Activated naive CD4-positive, alpha-beta T cell treated with anti-CD3 and anti-CD28 coated beads for 36 hours (primary cell): Measurements from ENCODE around the gene KLF13. TPM values are rescaled to one million over a fixed set of nuclear protein-coding genes. Genes with fewer than 3 reads are reported as not detected.

Source experiments
- CTCF ChIA-PET: fragments of 350-600 bp; sonication (Branson Sonifier 250); formaldehyde crosslinking; loops from one replicate; lab custom pipeline; 2021; ENCODE audit warnings: antibody characterized with exemption; lab: Charles Lee
- DNase-seq: peaks from one replicate; pipeline ENCODE4 v3.0.0-alpha.2; 2020
- H3K27ac Mint-ChIP-seq: one replicate; pipeline ENCODE4 v1.8.0; 2021; ENCODE audit warnings: mild to moderate bottlenecking, mixed read lengths
- H3K27me3 Mint-ChIP-seq: one replicate; pipeline ENCODE4 v1.8.0; 2021; ENCODE audit warnings: low read depth, mixed read lengths
- H3K36me3 Mint-ChIP-seq: one replicate; pipeline ENCODE4 v1.8.0; 2021; ENCODE audit warnings: low read depth, mixed read lengths
- H3K4me1 Mint-ChIP-seq: one replicate; pipeline ENCODE4 v1.8.0; 2021; ENCODE audit warnings: low read depth, mixed read lengths
- H3K4me3 Mint-ChIP-seq: one replicate; pipeline ENCODE4 v1.8.0; 2021; ENCODE audit warnings: mild to moderate bottlenecking, moderate library complexity, mixed read lengths
- H3K9me3 Mint-ChIP-seq: one replicate; pipeline ENCODE4 v1.8.0; 2021; ENCODE audit warnings: mixed read lengths
- intact Hi-C: fragments of 100-400 bp; cut with micrococcal nuclease; formaldehyde crosslinking; loops from one replicate; pipeline ENCODE4 v1.15.1; 2023
- total RNA-seq, 2 experiments: library from RNA; stranded (reverse); gene quantifications; one replicate each; pipeline ENCODE4 v1.2.3, GENCODE V29; 2021

The KLF13 gene
- total RNA-seq, 2 experiments from 2014 or later, result 115 to 121 TPM

- CTCF ChIA-PET, result no interaction called here
- Mint-ChIP-seq H3K36me3 (peaks cover 14% of the 10 kb centered on the region), H3K9me3 (no peaks in the 10 kb centered on the region), H3K4me1 (peaks cover 50% of the 10 kb centered on the region), H3K4me3 (no peak overlapping the region), H3K27ac (peak overlapping the region; percentile 61), H3K27me3 (no peaks in the 10 kb centered on the region)
- intact Hi-C loops, result no loop called here
- DNase-seq, result no peak
Measured at GRCh38 chr15:31375772-31376171, 49.1 kb downstream of the KLF13 start.

- CTCF ChIA-PET, result interaction anchor here (1.3 kb wide), 1 partner anchor 12 kb away, joined by 3 read pairs; no protein-coding TSS in a partner anchor
- no peak overlapping the region for H3K4me3 Mint-ChIP-seq
- H3K27me3 Mint-ChIP-seq, result no peaks in the 10 kb centered on the region
- H3K27ac Mint-ChIP-seq, result peak overlapping the region; percentile 65
- intact Hi-C loops, result no loop called here
- H3K4me1 Mint-ChIP-seq, result peaks cover 45% of the 10 kb centered on the region
- no peak for DNase-seq
- H3K36me3 Mint-ChIP-seq, result peaks cover 20% of the 10 kb centered on the region
- H3K9me3 Mint-ChIP-seq, result no peaks in the 10 kb centered on the region
Measured at GRCh38 chr15:31376511-31376910, 49.9 kb downstream of the KLF13 start.

- H3K27me3 Mint-ChIP-seq, result no peaks in the 10 kb centered on the region
- CTCF ChIA-PET, result interaction anchor here (0.6 to 2.1 kb wide), 4 partner anchors 8 to 1618 kb away, joined by 3 to 5 read pairs (median 4); no protein-coding TSS in a partner anchor
- no peak overlapping the region for H3K27ac Mint-ChIP-seq
- H3K36me3 Mint-ChIP-seq, result peaks cover 21% of the 10 kb centered on the region
- no peak for DNase-seq
- peaks cover 45% of the 10 kb centered on the region for H3K4me1 Mint-ChIP-seq
- H3K9me3 Mint-ChIP-seq, result no peaks in the 10 kb centered on the region
- no peak overlapping the region for H3K4me3 Mint-ChIP-seq
- intact Hi-C loops, result no loop called here
Measured at GRCh38 chr15:31377030-31377429, 50.4 kb downstream of the KLF13 start.

GRCh38 chr15:31378363-31378903 is 51.8 kb downstream of the KLF13 start:
- peak overlapping the region; percentile 53 for H3K27ac Mint-ChIP-seq
- H3K4me1 Mint-ChIP-seq, result peaks cover 40% of the 10 kb centered on the region
- CTCF ChIA-PET, result interaction anchor here (1.3 to 2.1 kb wide), 3 partner anchors 9 to 163 kb away, joined by 5 to 7 read pairs (median 5); no protein-coding TSS in a partner anchor
- H3K27me3 Mint-ChIP-seq, result no peaks in the 10 kb centered on the region
- DNase-seq, result no peak
- peaks cover 15% of the 10 kb centered on the region for H3K36me3 Mint-ChIP-seq
- intact Hi-C loops, result no loop called here
- no peaks in the 10 kb centered on the region for H3K9me3 Mint-ChIP-seq
- H3K4me3 Mint-ChIP-seq, result no peak overlapping the region

- H3K36me3 Mint-ChIP-seq, result peaks cover 15% of the 10 kb centered on the region
Measured at GRCh38 chr15:31379042-31379441, 52.4 kb downstream of the KLF13 start.

GRCh38 chr15:31379577-31379976 is 52.9 kb downstream of the KLF13 start:
- Mint-ChIP-seq H3K9me3 (no peaks in the 10 kb centered on the region), H3K27ac (no peak overlapping the region), H3K27me3 (no peaks in the 10 kb centered on the region), H3K4me3 (no peak overlapping the region), H3K4me1 (peaks cover 35% of the 10 kb centered on the region), H3K36me3 (peaks cover 15% of the 10 kb centered on the region)
- intact Hi-C loops, result no loop called here
- no peak for DNase-seq
- CTCF ChIA-PET, result interaction anchor here (1.3 kb wide), 1 partner anchor 14 kb away, joined by 7 read pairs; no protein-coding TSS in a partner anchor

More at GRCh38 chr15:31379042-31379441, 52.4 kb downstream of the KLF13 start:
- DNase-seq, result peak; percentile 55
- Mint-ChIP-seq H3K4me3 (no peak overlapping the region), H3K27ac (peak overlapping the region; percentile 53), H3K4me1 (peaks cover 38% of the 10 kb centered on the region), H3K9me3 (no peaks in the 10 kb centered on the region), H3K27me3 (no peaks in the 10 kb centered on the region)
- intact Hi-C loops, result no loop called here
- CTCF ChIA-PET, result interaction anchor here (1.3 to 2.1 kb wide), 2 partner anchors 13 to 164 kb away, joined by 5 to 7 read pairs; no protein-coding TSS in a partner anchor

GRCh38 chr15:31381801-31382712 is 55.4 kb downstream of the KLF13 start:
- Mint-ChIP-seq H3K36me3 (peaks cover 15% of the 10 kb centered on the region), H3K4me3 (no peak overlapping the region), H3K27me3 (no peaks in the 10 kb centered on the region), H3K4me1 (peaks cover 31% of the 10 kb centered on the region), H3K9me3 (no peaks in the 10 kb centered on the region), H3K27ac (peak overlapping the region; percentile 11)
- CTCF ChIA-PET, result interaction anchor here (0.5 to 1.6 kb wide), 4 partner anchors 17 to 114 kb away, joined by 3 to 4 read pairs (median 4); no protein-coding TSS in a partner anchor
- DNase-seq, result no peak
- intact Hi-C loops, result no loop called here

GRCh38 chr15:31382713-31383045 is 56.0 kb downstream of the KLF13 start:
- CTCF ChIA-PET, result interaction anchor here (0.5 to 2.4 kb wide), 4 partner anchors 17 to 105 kb away, joined by 3 to 9 read pairs (median 4); no protein-coding TSS in a partner anchor
- no peak for DNase-seq
- intact Hi-C loops, result no loop called here
- H3K27ac Mint-ChIP-seq, result no peak overlapping the region
- peaks cover 15% of the 10 kb centered on the region for H3K36me3 Mint-ChIP-seq
- H3K9me3 Mint-ChIP-seq, result no peaks in the 10 kb centered on the region
- no peak overlapping the region for H3K4me3 Mint-ChIP-seq
- H3K4me1 Mint-ChIP-seq, result peaks cover 32% of the 10 kb centered on the region
- H3K27me3 Mint-ChIP-seq, result no peaks in the 10 kb centered on the region

GRCh38 chr15:31383139-31383538 is 56.5 kb downstream of the KLF13 start:
- no peak overlapping the region for H3K27ac Mint-ChIP-seq
- CTCF ChIA-PET, result interaction anchor here (1.6 to 2.4 kb wide), 2 partner anchors 52 to 105 kb away, joined by 4 to 9 read pairs; no protein-coding TSS in a partner anchor
- H3K27me3 Mint-ChIP-seq, result no peaks in the 10 kb centered on the region
- no peak overlapping the region for H3K4me3 Mint-ChIP-seq
- no peaks in the 10 kb centered on the region for H3K9me3 Mint-ChIP-seq
- intact Hi-C loops, result no loop called here
- no peak for DNase-seq
- peaks cover 15% of the 10 kb centered on the region for H3K36me3 Mint-ChIP-seq
- H3K4me1 Mint-ChIP-seq, result peaks cover 37% of the 10 kb centered on the region

GRCh38 chr15:31384568-31384967 is 57.9 kb downstream of the KLF13 start:
- H3K4me1 Mint-ChIP-seq, result peaks cover 42% of the 10 kb centered on the region
- peaks cover 5% of the 10 kb centered on the region for H3K9me3 Mint-ChIP-seq
- intact Hi-C loops, result no loop called here
- peak overlapping the region; percentile 11 for H3K27ac Mint-ChIP-seq
- no peaks in the 10 kb centered on the region for H3K27me3 Mint-ChIP-seq
- CTCF ChIA-PET, result interaction anchor here (0.6 to 2.4 kb wide), 5 partner anchors 19 to 106 kb away, joined by 3 to 9 read pairs (median 4); no protein-coding TSS in a partner anchor
- no peak overlapping the region for H3K4me3 Mint-ChIP-seq
- DNase-seq, result no peak
- H3K36me3 Mint-ChIP-seq, result peaks cover 12% of the 10 kb centered on the region

GRCh38 chr15:31385736-31386135 is 59.1 kb downstream of the KLF13 start:
- Mint-ChIP-seq H3K4me3 (no peak overlapping the region), H3K27ac (no peak overlapping the region), H3K36me3 (peaks cover 7% of the 10 kb centered on the region), H3K4me1 (peaks cover 43% of the 10 kb centered on the region), H3K27me3 (no peaks in the 10 kb centered on the region), H3K9me3 (peaks cover 14% of the 10 kb centered on the region)
- CTCF ChIA-PET, result interaction anchor here (0.6 to 1.5 kb wide), 3 partner anchors 16 to 102 kb away, joined by 4 to 5 read pairs (median 5); no protein-coding TSS in a partner anchor
- intact Hi-C loops, result loop anchor here (2.0 kb wide), 1 partner anchor 19 kb away; no protein-coding TSS in a partner anchor
- no peak for DNase-seq

- CTCF ChIA-PET, result interaction anchor here (0.7 to 1.5 kb wide), 2 partner anchors 48 to 101 kb away, joined by 4 to 5 read pairs; no protein-coding TSS in a partner anchor
- peaks cover 44% of the 10 kb centered on the region for H3K4me1 Mint-ChIP-seq
- intact Hi-C loops, result loop anchor here (1.0 to 2.0 kb wide), 2 partner anchors 20 to 48 kb away; no protein-coding TSS in a partner anchor
- H3K9me3 Mint-ChIP-seq, result peaks cover 14% of the 10 kb centered on the region
- H3K27ac Mint-ChIP-seq, result no peak overlapping the region
- no peaks in the 10 kb centered on the region for H3K36me3 Mint-ChIP-seq
- no peak for DNase-seq
- H3K4me3 Mint-ChIP-seq, result no peak overlapping the region
- H3K27me3 Mint-ChIP-seq, result no peaks in the 10 kb centered on the region
Measured at GRCh38 chr15:31387092-31387478, 60.5 kb downstream of the KLF13 start.
